Measurements from ENCODE around the gene SLC13A3. TPM values are rescaled to one million over a fixed set of nuclear protein-coding genes. Genes with fewer than 3 reads are reported as not detected.

SLC13A3 gene
- polyA plus RNA-seq, 2 of the 4 experiments (the other 2 are of a cell fraction) = 0.19 TPM; not detected in 1

DNA sequence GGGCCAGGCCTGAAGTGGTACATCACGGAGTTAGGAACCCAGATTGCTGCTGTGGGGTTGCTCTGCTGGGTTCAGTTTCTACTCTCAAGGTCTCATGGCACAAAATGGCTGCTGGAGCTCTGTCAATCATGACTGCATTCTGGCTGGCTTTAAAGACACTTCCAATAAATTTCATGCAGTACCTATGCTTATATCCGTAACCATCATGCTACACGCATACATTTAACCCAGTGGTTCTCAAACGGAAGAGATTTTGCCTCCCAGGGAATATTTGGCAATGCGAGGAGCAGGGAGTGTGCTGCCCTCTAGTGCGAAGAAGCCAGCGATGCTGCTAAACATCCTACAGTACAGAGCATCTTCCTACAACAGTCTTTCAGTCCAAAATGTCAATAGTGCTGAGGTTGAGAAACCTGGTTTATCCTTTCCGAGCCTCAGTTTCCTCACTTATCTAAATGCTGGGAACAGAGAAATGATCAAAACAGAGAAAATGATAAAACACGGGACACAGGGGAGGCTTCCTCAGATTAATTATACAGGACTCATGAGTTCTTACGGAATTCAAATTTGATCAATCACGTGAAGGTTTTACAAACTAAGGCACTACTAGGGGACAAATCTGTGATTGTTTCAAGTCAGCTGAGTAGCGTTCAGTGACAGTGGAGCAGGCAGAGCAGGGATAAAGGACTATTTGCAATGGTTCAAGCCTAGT, 48.5 kb upstream of the SLC13A3 start:
- Histone ChIP-seq H3K27ac (no peak overlapping the region), H3K4me1 (no peaks in the 10 kb centered on the region), H3K4me3 (no peak overlapping the region), H3K4me2 (no peak overlapping the region), H3K9me3 (no peaks in the 10 kb centered on the region)
- ChIA-PET CTCF (interaction anchor here (2.4 kb wide), 1 partner anchor 11 kb away, joined by 6 read pairs; the partner anchor contains the start of gene TP53RK), POLR2A (no interaction called here)
- DNase-seq (ENCODE audit: low read depth in 1 of 2, low spot score in 1 of 2) (peak in 1 of 2 experiments; percentile 35), FAIRE-seq (no peak), ATAC-seq (peak; percentile 49 to 86; a peak in 4 of 6 replicates)
- 36% methylated on average over 12 of the region's 12 CpGs for WGBS (ENCODE audit: missing lambda C conversion rate)
- TF ChIP-seq BHLHE40 (IDR thresholded peaks at IDR 0.05; ENCODE audit: low read depth, low read length) (no peak), NPAS2 (CRISPR knock-in tag; IDR thresholded peaks at IDR 0.05; ENCODE audit: borderline replicate concordance) (no peak), HES2 (IDR thresholded peaks at IDR 0.05) (no peak), FOXS1 (CRISPR knock-in tag; IDR thresholded peaks at IDR 0.05) (no peak), HOXB5 (CRISPR knock-in tag; IDR thresholded peaks at IDR 0.05) (no peak), RAD21 (conservative IDR thresholded peaks at IDR 0.05 in 1 of 2, IDR thresholded peaks at IDR 0.05 in 1 of 2) (peak in 1 of 2 experiments; percentile 54; a peak in 3 of 5 replicates), RCOR1 (IDR thresholded peaks at IDR 0.05; ENCODE audit: low read depth, low read length) (no peak), MAZ (IDR thresholded peaks at IDR 0.05; ENCODE audit: borderline replicate concordance, low read depth, low read length) (no peak), TFCP2L1 (CRISPR knock-in tag; IDR thresholded peaks at IDR 0.05) (no peak), POLR2AphosphoS2 (conservative IDR thresholded peaks at IDR 0.05; ENCODE audit: low read length) (no peak), CTCF (IDR thresholded peaks at IDR 0.05) (peak; percentile 47), HDAC2 (IDR thresholded peaks at IDR 0.05) (no peak), ZNF302 (CRISPR knock-in tag; IDR thresholded peaks at IDR 0.05) (no peak)

DNA sequence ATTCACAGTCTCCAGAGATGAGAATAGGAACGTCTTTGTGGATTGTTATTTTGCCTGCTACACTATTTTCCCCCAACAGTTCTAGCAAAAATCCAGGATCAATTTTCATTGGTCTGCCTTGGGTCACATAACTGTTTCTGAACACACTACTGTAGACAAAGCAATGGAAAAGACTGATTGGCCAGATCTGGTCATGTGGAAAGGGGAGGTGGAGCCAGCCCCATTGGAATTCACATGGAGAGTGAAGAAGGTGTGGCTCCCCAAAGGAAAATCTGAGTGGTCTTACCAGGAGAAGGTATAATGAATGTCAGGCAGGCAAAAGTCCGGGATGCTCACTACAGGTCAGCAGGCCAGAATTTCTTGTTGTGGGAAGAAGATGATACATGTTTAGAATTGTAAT, 47.5 kb upstream of the SLC13A3 start:
- H3K27ac ChIP-seq = no peak overlapping the region
- no peak overlapping the region for H3K4me3 ChIP-seq
- ATAC-seq (no peak), FAIRE-seq (no peak), DNase-seq (ENCODE audit: low read depth in 1 of 2, low spot score in 1 of 2) (no peak)
- ChIA-PET CTCF (interaction anchor here (2.4 kb wide), 1 partner anchor 10 kb away, joined by 6 read pairs; the partner anchor contains the start of gene TP53RK), POLR2A (no interaction called here)
- H3K4me2 ChIP-seq = no peak overlapping the region
- TF ChIP-seq NPAS2 (CRISPR knock-in tag; IDR thresholded peaks at IDR 0.05; ENCODE audit: borderline replicate concordance) = no peak
- TF ChIP-seq EP300 (IDR thresholded peaks at IDR 0.05) = no peak
- TF ChIP-seq CBX8 (IDR thresholded peaks at IDR 0.05) = no peak
- TF ChIP-seq NR3C1 (IDR thresholded peaks at IDR 0.05) = no peak
- TF ChIP-seq HOXA7 (CRISPR knock-in tag; IDR thresholded peaks at IDR 0.05) = no peak
- TF ChIP-seq RAD21 (conservative IDR thresholded peaks at IDR 0.05 in 1 of 2, IDR thresholded peaks at IDR 0.05 in 1 of 2) = no peak
- TF ChIP-seq, protein P1, sequence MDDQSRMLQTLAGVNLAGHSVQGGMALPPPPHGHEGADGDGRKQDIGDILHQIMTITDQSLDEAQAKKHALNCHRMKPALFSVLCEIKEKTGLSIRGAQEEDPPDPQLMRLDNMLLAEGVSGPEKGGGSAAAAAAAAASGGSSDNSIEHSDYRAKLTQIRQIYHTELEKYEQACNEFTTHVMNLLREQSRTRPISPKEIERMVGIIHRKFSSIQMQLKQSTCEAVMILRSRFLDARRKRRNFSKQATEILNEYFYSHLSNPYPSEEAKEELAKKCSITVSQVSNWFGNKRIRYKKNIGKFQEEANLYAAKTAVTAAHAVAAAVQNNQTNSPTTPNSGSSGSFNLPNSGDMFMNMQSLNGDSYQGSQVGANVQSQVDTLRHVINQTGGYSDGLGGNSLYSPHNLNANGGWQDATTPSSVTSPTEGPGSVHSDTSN (IDR thresholded peaks at IDR 0.05) = no peak
- no peak for TF ChIP-seq JUN (IDR thresholded peaks at IDR 0.05)
- TF ChIP-seq POLR2AphosphoS2 (conservative IDR thresholded peaks at IDR 0.05; ENCODE audit: low read length) = no peak
- TF ChIP-seq, protein P2, sequence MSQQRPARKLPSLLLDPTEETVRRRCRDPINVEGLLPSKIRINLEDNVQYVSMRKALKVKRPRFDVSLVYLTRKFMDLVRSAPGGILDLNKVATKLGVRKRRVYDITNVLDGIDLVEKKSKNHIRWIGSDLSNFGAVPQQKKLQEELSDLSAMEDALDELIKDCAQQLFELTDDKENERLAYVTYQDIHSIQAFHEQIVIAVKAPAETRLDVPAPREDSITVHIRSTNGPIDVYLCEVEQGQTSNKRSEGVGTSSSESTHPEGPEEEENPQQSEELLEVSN (IDR thresholded peaks at IDR 0.05; ENCODE audit: borderline replicate concordance, low read depth) = no peak
- TF ChIP-seq CBX2 (IDR thresholded peaks at IDR 0.05; ENCODE audit: borderline replicate concordance, low read depth) = no peak
- TF ChIP-seq, protein P3, sequence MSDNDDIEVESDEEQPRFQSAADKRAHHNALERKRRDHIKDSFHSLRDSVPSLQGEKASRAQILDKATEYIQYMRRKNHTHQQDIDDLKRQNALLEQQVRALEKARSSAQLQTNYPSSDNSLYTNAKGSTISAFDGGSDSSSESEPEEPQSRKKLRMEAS (IDR thresholded peaks at IDR 0.05) = no peak
- TF ChIP-seq FOSB (CRISPR knock-in tag; IDR thresholded peaks at IDR 0.05) = no peak
- TF ChIP-seq RNF2 (IDR thresholded peaks at IDR 0.05; ENCODE audit: borderline replicate concordance, low read depth) = no peak
- TF ChIP-seq KDM1A (IDR thresholded peaks at IDR 0.05; ENCODE audit: low read depth) = no peak
- no peak for TF ChIP-seq KDM5A (IDR thresholded peaks at IDR 0.05)
- no peak for TF ChIP-seq ESRRA (IDR thresholded peaks at IDR 0.05; ENCODE audit: borderline replicate concordance, low read length)
- TF ChIP-seq REST (IDR thresholded peaks at IDR 0.05) = no peak
- 35% methylated on average over 2 of the region's 2 CpGs for WGBS (ENCODE audit: missing lambda C conversion rate)
- H3K4me1 ChIP-seq = no peaks in the 10 kb centered on the region
- H3K9me3 ChIP-seq = no peaks in the 10 kb centered on the region
